ENCODE data around the gene NFS1. TPM values are rescaled to one million over a fixed set of nuclear protein-coding genes. Genes with fewer than 3 reads are reported as not detected.
"Not testable (repeated sequence)": the region's sequence is repeated elsewhere in the genome, so short reads cannot be mapped to it uniquely, and the experiment has no call there.

The NFS1 gene
- polyA plus RNA-seq, 2 of the 4 experiments (the other 2 are of a cell fraction) = 44.0 to 50.5 TPM

DNA sequence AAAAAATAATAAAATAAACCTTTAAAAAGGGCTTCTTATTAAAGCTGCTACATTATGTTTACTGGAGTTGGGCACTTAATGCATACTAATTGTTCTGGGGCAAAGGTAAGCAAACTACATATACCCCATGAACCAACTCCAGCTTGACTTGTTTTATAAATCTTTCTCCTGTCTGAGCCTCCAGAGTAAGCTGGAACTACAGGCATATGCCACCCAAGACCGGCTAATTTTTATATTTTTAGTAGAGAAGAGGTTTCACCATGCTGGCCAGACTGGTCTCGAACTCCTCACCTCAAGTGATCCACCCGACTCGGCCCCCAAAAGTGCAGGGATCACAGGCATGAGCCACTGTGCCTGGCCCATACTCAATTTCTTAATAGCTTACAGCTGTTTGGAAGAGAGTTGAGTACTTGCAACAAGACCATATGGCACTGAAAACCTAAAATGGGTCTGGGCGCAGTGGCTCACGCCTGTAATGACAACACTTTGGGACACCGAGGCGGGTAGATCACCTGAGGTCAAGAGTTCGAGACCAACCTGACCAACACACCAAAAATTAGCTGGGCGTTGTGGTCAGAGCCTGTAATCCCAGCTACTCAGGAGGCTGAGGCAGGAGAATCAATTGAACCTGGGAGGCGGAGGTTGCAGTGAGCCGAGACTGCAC is 20.0 kb upstream of the NFS1 start:
- DNase-seq (ENCODE audit: low read depth in 1 of 2, low spot score in 1 of 2) = no peak
- Histone ChIP-seq H3K4me1 (no peaks in the 10 kb centered on the region), H3K27ac (no peak overlapping the region), H3K4me2 (no peak overlapping the region), H3K4me3 (no peak overlapping the region), H3K9me3 (no peaks in the 10 kb centered on the region)
- no peak for FAIRE-seq
- CTCF ChIA-PET = interaction anchor here (0.6 to 2.4 kb wide), 6 partner anchors 9 to 235 kb away, joined by 3 to 8 read pairs (median 4); partner anchors contain the start of gene SCAND1
- POLR2A ChIA-PET = interaction anchor here (0.6 to 2.0 kb wide), 5 partner anchors 11 to 165 kb away, joined by 3 to 15 read pairs (median 4); partner anchors contain the start of genes NFS1, RBM39 and ROMO1
- no peak for ATAC-seq
- WGBS (ENCODE audit: missing lambda C conversion rate) = 91% methylated on average over 12 of the region's 12 CpGs
- TF ChIP-seq, protein P1, sequence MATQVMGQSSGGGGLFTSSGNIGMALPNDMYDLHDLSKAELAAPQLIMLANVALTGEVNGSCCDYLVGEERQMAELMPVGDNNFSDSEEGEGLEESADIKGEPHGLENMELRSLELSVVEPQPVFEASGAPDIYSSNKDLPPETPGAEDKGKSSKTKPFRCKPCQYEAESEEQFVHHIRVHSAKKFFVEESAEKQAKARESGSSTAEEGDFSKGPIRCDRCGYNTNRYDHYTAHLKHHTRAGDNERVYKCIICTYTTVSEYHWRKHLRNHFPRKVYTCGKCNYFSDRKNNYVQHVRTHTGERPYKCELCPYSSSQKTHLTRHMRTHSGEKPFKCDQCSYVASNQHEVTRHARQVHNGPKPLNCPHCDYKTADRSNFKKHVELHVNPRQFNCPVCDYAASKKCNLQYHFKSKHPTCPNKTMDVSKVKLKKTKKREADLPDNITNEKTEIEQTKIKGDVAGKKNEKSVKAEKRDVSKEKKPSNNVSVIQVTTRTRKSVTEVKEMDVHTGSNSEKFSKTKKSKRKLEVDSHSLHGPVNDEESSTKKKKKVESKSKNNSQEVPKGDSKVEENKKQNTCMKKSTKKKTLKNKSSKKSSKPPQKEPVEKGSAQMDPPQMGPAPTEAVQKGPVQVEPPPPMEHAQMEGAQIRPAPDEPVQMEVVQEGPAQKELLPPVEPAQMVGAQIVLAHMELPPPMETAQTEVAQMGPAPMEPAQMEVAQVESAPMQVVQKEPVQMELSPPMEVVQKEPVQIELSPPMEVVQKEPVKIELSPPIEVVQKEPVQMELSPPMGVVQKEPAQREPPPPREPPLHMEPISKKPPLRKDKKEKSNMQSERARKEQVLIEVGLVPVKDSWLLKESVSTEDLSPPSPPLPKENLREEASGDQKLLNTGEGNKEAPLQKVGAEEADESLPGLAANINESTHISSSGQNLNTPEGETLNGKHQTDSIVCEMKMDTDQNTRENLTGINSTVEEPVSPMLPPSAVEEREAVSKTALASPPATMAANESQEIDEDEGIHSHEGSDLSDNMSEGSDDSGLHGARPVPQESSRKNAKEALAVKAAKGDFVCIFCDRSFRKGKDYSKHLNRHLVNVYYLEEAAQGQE (IDR thresholded peaks at IDR 0.05) = no peak
- TF ChIP-seq POLR2AphosphoS2 (conservative IDR thresholded peaks at IDR 0.05; ENCODE audit: low read length) = 0 out of 2 replicates have a peak, but pooled peaks have one; percentile 56

DNA sequence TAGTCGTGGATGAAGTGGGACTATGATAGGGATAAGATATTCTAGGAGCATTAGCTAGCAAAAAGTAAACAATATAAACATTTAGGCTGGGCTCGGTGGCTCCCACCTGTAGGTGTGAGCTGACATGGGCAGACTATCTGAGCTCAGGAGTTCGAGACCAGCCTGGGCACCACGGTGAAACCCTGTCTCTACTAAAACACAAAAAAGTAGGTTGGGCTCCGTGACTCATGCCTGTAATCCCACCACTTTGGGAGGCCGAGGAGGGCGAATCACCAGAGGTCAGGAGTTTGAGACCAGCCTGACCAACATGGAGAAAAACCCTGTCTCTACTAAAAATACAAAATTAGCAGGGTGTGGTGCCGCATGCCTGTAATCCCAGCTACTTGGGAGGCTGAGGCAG is 19.2 kb upstream of the NFS1 start:
- H3K4me3 ChIP-seq; H3K27ac ChIP-seq; H3K4me1 ChIP-seq; H3K9me3 ChIP-seq; H3K4me2 ChIP-seq; FAIRE-seq; DNase-seq (ENCODE audit: low read depth in 1 of 2, low spot score in 1 of 2): not testable (repeated sequence)
- ChIA-PET CTCF (interaction anchor here (0.6 to 2.4 kb wide), 5 partner anchors 9 to 1891 kb away, joined by 3 to 8 read pairs (median 4); partner anchors contain the start of gene SCAND1), POLR2A (interaction anchor here (1.7 to 1.9 kb wide), 2 partner anchors 11 to 24 kb away, joined by 7 to 15 read pairs; partner anchors contain the start of gene RBM39)
- peak in 1 of 2 experiments; percentile 9; a peak in 2 of 6 replicates for ATAC-seq
- WGBS (ENCODE audit: missing lambda C conversion rate) = 78% methylated on average over 8 of the region's 8 CpGs
- TF ChIP-seq POLR2AphosphoS2 (conservative IDR thresholded peaks at IDR 0.05; ENCODE audit: low read length) = 0 out of 2 replicates have a peak, but pooled peaks have one; percentile 67

DNA sequence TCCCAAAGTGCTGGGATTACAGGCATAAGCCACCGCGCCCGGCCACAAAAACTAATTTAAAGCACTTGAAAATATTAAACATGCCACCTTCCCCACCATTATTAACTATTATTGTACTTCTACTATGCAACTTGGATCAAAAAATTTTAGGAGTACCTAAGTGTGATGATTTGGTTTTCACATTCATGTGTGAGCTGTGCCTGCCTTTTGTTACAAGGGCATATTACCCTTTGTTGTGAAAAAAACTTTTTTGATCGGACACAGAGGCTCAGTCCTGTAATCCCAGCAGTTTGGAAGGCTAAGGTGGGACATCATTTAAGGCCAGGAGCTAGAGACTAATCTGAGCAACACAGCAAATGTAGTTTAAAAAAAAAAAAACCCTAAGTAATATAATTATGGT is 17.2 kb upstream of the NFS1 start:
- H3K9me3 ChIP-seq = no peaks in the 10 kb centered on the region
- H3K4me1 ChIP-seq = peaks cover 6% of the 10 kb centered on the region; the same call in 1 of the 3 replicates
- ATAC-seq (no peak), DNase-seq (ENCODE audit: low read depth in 1 of 2, low spot score in 1 of 2) (no peak), FAIRE-seq (no peak)
- WGBS (ENCODE audit: missing lambda C conversion rate) = 97% methylated on average over 4 of the region's 4 CpGs
- CTCF ChIA-PET = interaction anchor here (0.6 to 1.6 kb wide), 4 partner anchors 9 to 168 kb away, joined by 3 to 5 read pairs (median 4); no protein-coding TSS in a partner anchor
- POLR2A ChIA-PET = interaction anchor here (2.0 kb wide), 1 partner anchor 26 kb away, joined by 7 read pairs; the partner anchor contains the start of gene RBM39
- TF ChIP-seq, protein P2, sequence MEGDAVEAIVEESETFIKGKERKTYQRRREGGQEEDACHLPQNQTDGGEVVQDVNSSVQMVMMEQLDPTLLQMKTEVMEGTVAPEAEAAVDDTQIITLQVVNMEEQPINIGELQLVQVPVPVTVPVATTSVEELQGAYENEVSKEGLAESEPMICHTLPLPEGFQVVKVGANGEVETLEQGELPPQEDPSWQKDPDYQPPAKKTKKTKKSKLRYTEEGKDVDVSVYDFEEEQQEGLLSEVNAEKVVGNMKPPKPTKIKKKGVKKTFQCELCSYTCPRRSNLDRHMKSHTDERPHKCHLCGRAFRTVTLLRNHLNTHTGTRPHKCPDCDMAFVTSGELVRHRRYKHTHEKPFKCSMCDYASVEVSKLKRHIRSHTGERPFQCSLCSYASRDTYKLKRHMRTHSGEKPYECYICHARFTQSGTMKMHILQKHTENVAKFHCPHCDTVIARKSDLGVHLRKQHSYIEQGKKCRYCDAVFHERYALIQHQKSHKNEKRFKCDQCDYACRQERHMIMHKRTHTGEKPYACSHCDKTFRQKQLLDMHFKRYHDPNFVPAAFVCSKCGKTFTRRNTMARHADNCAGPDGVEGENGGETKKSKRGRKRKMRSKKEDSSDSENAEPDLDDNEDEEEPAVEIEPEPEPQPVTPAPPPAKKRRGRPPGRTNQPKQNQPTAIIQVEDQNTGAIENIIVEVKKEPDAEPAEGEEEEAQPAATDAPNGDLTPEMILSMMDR (IDR thresholded peaks at IDR 0.05) = no peak
- TF ChIP-seq CBX2 (IDR thresholded peaks at IDR 0.05; ENCODE audit: borderline replicate concordance, low read depth) (no peak), ESRRA (IDR thresholded peaks at IDR 0.05; ENCODE audit: borderline replicate concordance, low read length) (no peak)
- TF ChIP-seq, protein P3, sequence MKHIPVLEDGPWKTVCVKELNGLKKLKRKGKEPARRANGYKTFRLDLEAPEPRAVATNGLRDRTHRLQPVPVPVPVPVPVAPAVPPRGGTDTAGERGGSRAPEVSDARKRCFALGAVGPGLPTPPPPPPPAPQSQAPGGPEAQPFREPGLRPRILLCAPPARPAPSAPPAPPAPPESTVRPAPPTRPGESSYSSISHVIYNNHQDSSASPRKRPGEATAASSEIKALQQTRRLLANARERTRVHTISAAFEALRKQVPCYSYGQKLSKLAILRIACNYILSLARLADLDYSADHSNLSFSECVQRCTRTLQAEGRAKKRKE (CRISPR knock-in tag; IDR thresholded peaks at IDR 0.05; ENCODE audit: low read depth) = no peak
- H3K4me3 ChIP-seq = no peak overlapping the region
- H3K27ac ChIP-seq = no peak overlapping the region
- H3K4me2 ChIP-seq = no peak overlapping the region

DNA sequence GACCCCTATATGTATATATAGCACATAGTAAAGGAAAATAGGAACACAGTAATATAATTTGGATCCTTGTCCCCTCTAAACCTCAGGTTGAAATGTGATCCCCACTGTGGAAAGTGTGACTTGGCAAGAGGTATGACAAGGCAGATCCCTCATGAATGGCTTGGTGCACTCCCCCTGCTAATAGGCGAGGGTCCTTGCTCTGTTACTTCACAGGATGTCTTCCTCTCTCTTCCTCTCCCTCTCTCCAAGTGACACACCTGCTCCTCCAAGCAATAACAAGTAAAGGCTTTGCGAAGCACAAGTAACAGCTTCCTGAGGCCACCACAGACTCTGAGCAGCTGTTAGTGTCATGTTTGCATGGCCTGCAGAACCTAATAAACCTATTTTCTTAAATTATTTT is 16.5 kb upstream of the NFS1 start:
- 94% methylated on average over 2 of the region's 2 CpGs for WGBS (ENCODE audit: missing lambda C conversion rate)
- no peaks in the 10 kb centered on the region for H3K9me3 ChIP-seq
- H3K27ac ChIP-seq = no peak overlapping the region
- ChIA-PET CTCF (interaction anchor here (0.5 to 1.5 kb wide), 6 partner anchors 8 to 1450 kb away, joined by 3 read pairs; no protein-coding TSS in a partner anchor), POLR2A (interaction anchor here (2.0 kb wide), 1 partner anchor 26 kb away, joined by 7 read pairs; the partner anchor contains the start of gene RBM39)
- peaks cover 12% of the 10 kb centered on the region; the same call in 1 of the 3 replicates for H3K4me1 ChIP-seq
- TF ChIP-seq FOSB (CRISPR knock-in tag; IDR thresholded peaks at IDR 0.05) = no peak
- TF ChIP-seq ZFP36 (IDR thresholded peaks at IDR 0.05; ENCODE audit: borderline replicate concordance, partially characterized antibody) = no peak
- TF ChIP-seq CBX2 (IDR thresholded peaks at IDR 0.05; ENCODE audit: borderline replicate concordance, low read depth) = no peak
- TF ChIP-seq, protein P4, sequence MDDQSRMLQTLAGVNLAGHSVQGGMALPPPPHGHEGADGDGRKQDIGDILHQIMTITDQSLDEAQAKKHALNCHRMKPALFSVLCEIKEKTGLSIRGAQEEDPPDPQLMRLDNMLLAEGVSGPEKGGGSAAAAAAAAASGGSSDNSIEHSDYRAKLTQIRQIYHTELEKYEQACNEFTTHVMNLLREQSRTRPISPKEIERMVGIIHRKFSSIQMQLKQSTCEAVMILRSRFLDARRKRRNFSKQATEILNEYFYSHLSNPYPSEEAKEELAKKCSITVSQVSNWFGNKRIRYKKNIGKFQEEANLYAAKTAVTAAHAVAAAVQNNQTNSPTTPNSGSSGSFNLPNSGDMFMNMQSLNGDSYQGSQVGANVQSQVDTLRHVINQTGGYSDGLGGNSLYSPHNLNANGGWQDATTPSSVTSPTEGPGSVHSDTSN (IDR thresholded peaks at IDR 0.05) = no peak
- no peak for TF ChIP-seq MAFK (IDR thresholded peaks at IDR 0.05; ENCODE audit: partially characterized antibody)
- no peak for TF ChIP-seq ZC3H11A (IDR thresholded peaks at IDR 0.05)
- TF ChIP-seq SREBF2 (IDR thresholded peaks at IDR 0.05) = no peak
- no peak for TF ChIP-seq TFCP2L1 (CRISPR knock-in tag; IDR thresholded peaks at IDR 0.05)
- TF ChIP-seq ZSCAN20 (CRISPR knock-in tag; IDR thresholded peaks at IDR 0.05) = no peak
- no peak for TF ChIP-seq ZNF302 (CRISPR knock-in tag; IDR thresholded peaks at IDR 0.05)
- TF ChIP-seq CHD4 (IDR thresholded peaks at IDR 0.05; ENCODE audit: borderline replicate concordance) = no peak
- TF ChIP-seq CBX8 (IDR thresholded peaks at IDR 0.05) = no peak
- no peak overlapping the region for H3K4me2 ChIP-seq
- DNase-seq (ENCODE audit: low read depth in 1 of 2, low spot score in 1 of 2) (no peak), ATAC-seq (no peak), FAIRE-seq (no peak)
- no peak overlapping the region for H3K4me3 ChIP-seq
